Ectodermal cell (in vitro differentiated cells): ENCODE data around the gene USP2.

Experiments used
- H3K27ac ChIP-seq: 2 replicates; pipeline ENCODE4 v1.7.0; 2013; ENCODE audit warnings: mild to moderate bottlenecking, low read depth, low read length; ENCODE audit not compliant: insufficient read depth, poor library complexity, severe bottlenecking
- H3K27me3 ChIP-seq: 2 replicates; pipeline ENCODE4 v1.7.0; 2013; ENCODE audit warnings: mild to moderate bottlenecking, low read length; ENCODE audit not compliant: insufficient read depth, control insufficient read depth, poor library complexity, severe bottlenecking
- H3K36me3 ChIP-seq: one replicate; pipeline ENCODE4 v1.7.0; 2013; ENCODE audit warnings: low read length; ENCODE audit not compliant: control insufficient read depth, insufficient read depth
- H3K4me1 ChIP-seq: one replicate; pipeline ENCODE4 v1.7.0; 2013; ENCODE audit warnings: low read length; ENCODE audit not compliant: control insufficient read depth, insufficient read depth
- H3K4me3 ChIP-seq: 2 replicates; pipeline ENCODE4 v1.7.0; 2013; ENCODE audit warnings: low read depth, low read length, control low read depth; ENCODE audit not compliant: insufficient read depth
- H3K9me3 ChIP-seq: 2 replicates; pipeline ENCODE4 v1.7.0; 2013; ENCODE audit warnings: mild to moderate bottlenecking, low read length, moderate library complexity; ENCODE audit not compliant: control insufficient read depth
- WGBS, 2 experiments: methylation state at CpG; one replicate each; pipeline ENCODE4 v1.1.7; 2013; ENCODE audit warnings: missing lambda C conversion rate in 2 of 2; 5-methylcytosine and 5-hydroxymethylcytosine counted together

Gene USP2

DNA sequence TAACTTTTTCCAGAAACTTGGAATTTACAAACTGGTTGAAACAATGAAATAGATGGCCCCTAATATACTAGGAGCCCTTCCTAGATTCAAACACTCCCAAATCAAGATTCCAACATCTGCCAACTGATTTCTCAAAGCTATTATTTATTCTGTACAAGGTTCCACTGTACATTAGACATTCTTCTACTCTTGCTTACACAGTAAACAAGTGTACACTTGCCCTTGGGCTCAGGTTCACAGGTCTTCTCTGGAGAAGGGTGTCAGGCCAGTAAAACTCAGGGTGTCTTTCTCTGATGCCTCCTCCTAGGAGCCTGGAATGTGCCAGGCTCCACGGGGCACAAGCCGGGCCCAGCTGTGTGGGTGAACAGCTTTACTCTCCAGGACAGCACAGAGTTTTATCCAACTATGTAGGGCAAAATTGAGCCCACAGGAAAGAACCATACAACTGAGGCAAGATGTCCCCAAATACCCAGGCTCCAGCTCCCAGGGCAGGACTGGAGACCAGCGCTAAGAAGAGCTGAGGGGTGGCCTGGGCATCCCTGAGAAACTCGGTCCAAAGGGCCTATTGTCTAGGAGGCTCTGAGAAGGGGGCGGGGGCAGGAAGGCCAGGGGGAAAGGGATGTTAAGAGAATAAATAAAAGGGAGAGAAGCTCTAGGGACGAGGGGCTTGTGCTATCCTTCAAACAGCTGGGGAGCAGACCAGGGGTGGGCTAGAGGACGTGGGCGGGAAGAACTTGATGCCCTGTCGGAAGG, 26.2 kb downstream of the USP2 start:
- Histone ChIP-seq H3K4me1 (peaks cover 11% of the 10 kb centered on the region), H3K27ac (no peak overlapping the region), H3K36me3 (peaks cover 5% of the 10 kb centered on the region), H3K27me3 (peaks cover 5% of the 10 kb centered on the region), H3K4me3 (no peak overlapping the region), H3K9me3 (no peaks in the 10 kb centered on the region)
- 60 to 62% methylated on average over 9 of the region's 9 CpGs for WGBS, 2 experiments

DNA sequence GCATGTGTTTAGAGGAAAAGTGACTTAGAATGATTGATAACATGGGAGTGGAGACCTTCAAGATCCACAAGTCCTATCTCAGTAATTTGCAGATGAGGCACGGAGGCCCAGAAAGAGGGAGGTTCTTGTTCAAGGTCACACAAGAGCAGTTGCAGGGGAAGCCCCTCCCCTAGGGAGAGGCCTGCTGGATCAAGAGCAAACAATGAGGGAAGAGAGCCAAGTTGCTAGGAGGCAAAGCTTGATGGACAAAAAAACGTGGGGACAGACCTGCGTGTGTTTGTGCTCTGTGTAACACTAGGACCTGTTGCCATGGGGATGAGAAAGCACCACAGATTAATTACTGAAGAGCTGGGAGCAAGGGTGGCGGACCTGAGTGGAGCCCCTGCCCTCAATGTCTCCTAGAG, 28.6 kb downstream of the USP2 start:
- Histone ChIP-seq H3K27me3 (peaks cover 5% of the 10 kb centered on the region), H3K27ac (no peak overlapping the region), H3K9me3 (no peaks in the 10 kb centered on the region), H3K36me3 (no peaks in the 10 kb centered on the region), H3K4me3 (no peak overlapping the region), H3K4me1 (peaks cover 11% of the 10 kb centered on the region)
- WGBS, 2 experiments: 40 to 45% methylated on average over 4 of the region's 4 CpGs

DNA sequence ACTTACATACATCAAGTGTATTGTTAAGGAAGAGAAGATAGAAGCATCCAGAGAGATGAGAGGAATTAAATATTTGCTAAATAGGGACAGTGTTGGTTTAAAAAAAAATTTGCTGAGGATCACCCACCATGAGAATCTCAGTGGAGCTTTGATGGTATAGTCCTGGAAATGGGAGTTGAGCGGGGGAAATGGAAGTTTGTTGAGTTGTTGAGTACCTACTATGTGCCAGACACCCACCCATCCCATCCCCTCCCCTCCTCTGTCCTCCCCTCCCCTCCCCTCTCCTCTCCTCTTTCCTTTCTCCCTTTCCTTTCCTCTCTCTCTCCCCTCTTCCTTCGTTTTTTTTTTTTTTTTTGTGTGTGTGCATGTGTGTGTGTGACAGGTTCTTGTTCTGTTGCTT, 30.3 kb downstream of the USP2 start:
- H3K4me1 ChIP-seq: peaks cover 16% of the 10 kb centered on the region
- no CpG with 5 or more reads among the region's 2 CpGs for whole genome bisulfite sequencing, 2 experiments

DNA sequence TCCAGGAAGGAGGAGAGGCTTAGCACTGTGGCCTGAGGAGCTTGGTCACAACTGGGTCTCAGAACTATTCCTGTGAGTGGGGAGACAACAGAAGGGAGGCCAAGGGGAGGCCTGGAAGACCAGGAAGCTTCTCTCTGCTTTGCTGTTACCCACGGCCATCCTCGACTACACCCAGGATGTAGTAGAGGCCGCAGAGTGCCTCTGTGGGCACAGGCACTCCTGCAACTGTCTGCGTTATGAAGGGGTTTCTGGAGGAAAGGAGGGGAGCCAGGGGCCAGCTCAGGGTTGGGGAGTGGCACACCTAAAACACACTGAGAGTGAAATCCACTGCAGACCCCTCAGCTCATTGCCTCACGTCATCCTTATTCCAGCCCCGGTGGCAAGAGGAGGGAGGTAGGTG, 31.2 kb downstream of the USP2 start:
- H3K4me1 ChIP-seq: peaks cover 7% of the 10 kb centered on the region
- no peak overlapping the region for H3K4me3 ChIP-seq
- H3K9me3 ChIP-seq: no peaks in the 10 kb centered on the region
- WGBS, 2 experiments: 86 to 89% methylated on average over 6 of the region's 6 CpGs
- no peaks in the 10 kb centered on the region for H3K27me3 ChIP-seq
- no peak overlapping the region for H3K27ac ChIP-seq
- no peaks in the 10 kb centered on the region for H3K36me3 ChIP-seq

More for the DNA sequence above, 30.3 kb downstream of the USP2 start:
- H3K27me3 ChIP-seq: peaks cover 5% of the 10 kb centered on the region
- no peaks in the 10 kb centered on the region for H3K9me3 ChIP-seq
- H3K4me3 ChIP-seq: no peak overlapping the region
- H3K27ac ChIP-seq: no peak overlapping the region
- no peaks in the 10 kb centered on the region for H3K36me3 ChIP-seq

DNA sequence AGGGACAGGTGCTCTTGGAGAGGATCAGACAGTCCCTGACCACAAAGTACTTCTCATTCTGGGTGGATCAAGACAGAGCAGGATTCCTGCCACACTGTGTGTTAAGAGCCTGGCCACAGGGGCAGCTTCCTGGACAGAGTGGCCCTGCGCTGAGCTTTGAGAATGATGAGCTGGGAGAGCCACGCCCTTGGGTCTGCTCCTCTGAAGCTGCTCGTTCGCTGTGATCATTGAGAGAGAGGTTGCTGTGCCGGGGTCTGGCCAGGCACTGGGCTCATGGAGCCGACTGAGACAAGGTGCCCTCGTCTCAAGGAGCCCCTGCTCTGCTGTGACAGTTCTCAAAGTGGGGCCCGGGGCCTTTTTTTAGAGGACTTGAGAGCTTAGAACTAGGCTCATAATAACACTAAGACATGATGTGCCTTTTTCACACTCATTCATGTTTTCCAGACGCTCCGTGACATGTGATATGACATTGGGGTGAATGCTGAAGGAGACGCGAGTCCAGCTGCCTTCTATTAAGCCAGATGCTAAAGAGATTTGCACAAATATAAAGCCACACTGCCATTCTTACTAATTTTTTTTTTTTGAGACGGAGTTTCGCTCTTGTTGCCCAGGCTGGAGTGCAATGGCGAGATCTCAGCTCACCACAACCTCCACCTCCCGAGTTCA, 33.4 kb downstream of the USP2 start:
- 88 to 90% methylated on average over 16 of the region's 16 CpGs for WGBS, 2 experiments
- Histone ChIP-seq H3K36me3 (no peaks in the 10 kb centered on the region), H3K9me3 (no peaks in the 10 kb centered on the region), H3K4me3 (no peak overlapping the region), H3K4me1 (peaks cover 5% of the 10 kb centered on the region), H3K27me3 (no peaks in the 10 kb centered on the region), H3K27ac (no peak overlapping the region)

DNA sequence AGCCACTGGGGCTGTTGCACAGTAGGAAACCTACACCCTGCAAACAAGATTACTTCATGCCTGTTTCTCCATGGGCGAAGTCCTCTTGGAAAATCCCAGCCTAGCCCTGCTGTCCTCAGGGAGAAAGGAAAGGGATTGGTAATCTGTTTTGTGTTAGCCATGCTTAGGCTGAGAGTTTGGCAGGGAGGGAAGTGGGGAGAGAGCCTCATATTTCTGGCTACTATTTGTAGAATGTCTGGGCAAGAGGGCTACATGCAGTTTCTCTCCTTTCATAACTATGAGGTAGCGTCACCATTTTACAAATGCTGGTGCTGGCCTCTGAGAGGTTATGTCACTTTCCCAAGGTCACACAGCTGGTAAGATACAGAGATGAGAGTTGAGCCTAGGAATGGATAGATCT, 34.2 kb downstream of the USP2 start:
- H3K27ac ChIP-seq: no peak overlapping the region
- WGBS, 2 experiments: 79 to 92% methylated on average over 2 of the region's 2 CpGs
- H3K4me1 ChIP-seq: peaks cover 5% of the 10 kb centered on the region
- H3K4me3 ChIP-seq: no peak overlapping the region
- peaks cover 4% of the 10 kb centered on the region for H3K27me3 ChIP-seq
- no peaks in the 10 kb centered on the region for H3K9me3 ChIP-seq
- H3K36me3 ChIP-seq: no peaks in the 10 kb centered on the region

DNA sequence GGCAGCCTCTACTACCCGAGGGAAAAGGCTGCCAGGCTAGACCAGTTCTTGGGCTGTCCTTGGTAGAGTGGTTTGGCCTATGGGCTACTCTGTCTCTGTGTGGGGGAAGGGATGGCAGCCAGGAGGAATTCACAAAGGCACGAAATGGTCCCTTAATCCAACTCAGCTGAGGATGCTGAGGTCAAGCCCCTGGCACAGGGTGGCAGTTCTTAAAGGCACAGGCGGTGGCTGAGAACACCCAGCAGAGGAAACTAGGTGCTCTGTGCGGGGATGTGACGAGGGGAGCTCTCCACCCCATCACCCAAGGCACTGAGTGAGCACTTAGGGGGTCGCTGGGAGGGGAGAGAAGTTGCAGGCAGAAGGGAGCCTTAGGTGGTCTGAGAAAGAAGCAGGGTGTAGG, 34.9 kb downstream of the USP2 start, which contains the start of gene MFRP:
Gene MFRP (minus strand): TSS at position 101 of the 400 bp plus-strand sequence. CDS start 192 bp downstream, outside the sequence.
- no peaks in the 10 kb centered on the region for H3K36me3 ChIP-seq
- no peaks in the 10 kb centered on the region for H3K9me3 ChIP-seq
- H3K4me3 ChIP-seq: no peak within 1 kb of the TSS
- no peak within 1 kb of the TSS for H3K27ac ChIP-seq
- WGBS, 2 experiments: 76 to 78% methylated on average over 6 of the region's 6 CpGs
- H3K4me1 ChIP-seq: peaks cover 8% of the 10 kb centered on the region
- H3K27me3 ChIP-seq: peaks cover 10% of the 10 kb centered on the region

DNA sequence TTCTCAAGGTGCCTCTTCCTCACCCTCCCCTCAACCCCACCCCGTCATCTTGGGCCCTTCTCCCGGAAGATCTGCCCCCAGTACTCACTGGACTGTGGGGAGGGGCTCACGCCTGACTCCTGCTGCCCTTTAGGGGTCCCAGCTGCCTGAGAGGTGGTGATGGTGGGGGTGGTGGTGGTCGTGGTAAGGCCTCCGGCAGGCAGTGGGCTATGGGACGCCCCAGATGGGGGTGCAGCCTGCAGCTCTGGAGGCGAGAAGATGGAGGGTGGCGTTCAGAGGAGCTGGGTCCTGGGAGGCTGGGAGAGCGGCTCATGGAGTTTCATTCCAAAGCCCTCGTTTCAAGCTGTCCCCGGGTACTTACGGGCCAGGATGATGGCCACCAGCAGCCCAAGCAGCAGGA, 35.8 kb downstream of the USP2 start:
- WGBS, 2 experiments: 90 to 94% methylated on average over 12 of the region's 12 CpGs
- H3K36me3 ChIP-seq: no peaks in the 10 kb centered on the region
- H3K9me3 ChIP-seq: no peaks in the 10 kb centered on the region
- peaks cover 20% of the 10 kb centered on the region for H3K27me3 ChIP-seq
- H3K4me3 ChIP-seq: no peak overlapping the region
- H3K27ac ChIP-seq: no peak overlapping the region
- peaks cover 17% of the 10 kb centered on the region for H3K4me1 ChIP-seq

DNA sequence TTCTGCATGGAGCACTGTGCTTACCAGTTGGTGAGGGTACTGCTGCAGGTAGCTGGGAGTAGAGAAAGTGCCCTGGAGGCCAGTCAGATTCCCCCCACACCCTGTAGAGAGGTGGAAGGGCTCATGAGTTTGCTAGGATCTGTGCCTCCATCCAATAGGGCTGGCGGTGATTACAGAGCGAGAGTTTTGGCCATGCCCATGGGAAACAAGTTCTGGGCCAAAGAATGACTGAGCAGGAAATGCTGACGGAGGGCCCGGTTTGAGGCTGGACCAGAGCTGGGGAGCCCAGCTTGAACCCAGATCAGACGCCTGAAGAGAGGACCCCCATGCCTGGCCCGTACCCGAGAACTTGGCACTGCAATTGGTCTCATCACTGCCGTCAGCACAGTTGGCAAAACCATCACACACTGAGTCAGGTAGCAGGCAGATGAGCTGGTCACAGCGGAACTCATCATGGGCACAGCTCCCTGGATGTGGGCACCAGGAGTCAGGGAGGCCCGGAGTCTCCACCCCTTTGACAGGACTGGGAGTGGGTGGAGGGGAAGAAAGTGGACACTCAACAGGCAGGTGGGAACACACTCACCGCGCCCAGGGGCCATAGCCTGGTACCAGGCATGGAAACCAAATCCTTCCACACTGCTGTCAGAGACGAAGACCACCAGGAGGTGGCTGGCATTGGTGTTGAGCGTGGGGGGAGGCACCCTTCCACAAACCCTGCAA, 37.0 kb downstream of the USP2 start:
- H3K9me3 ChIP-seq: no peaks in the 10 kb centered on the region
- no peaks in the 10 kb centered on the region for H3K36me3 ChIP-seq
- peaks cover 31% of the 10 kb centered on the region for H3K27me3 ChIP-seq
- peaks cover 19% of the 10 kb centered on the region for H3K4me1 ChIP-seq
- H3K27ac ChIP-seq: no peak overlapping the region
- 87% methylated on average over 14 of the region's 14 CpGs for WGBS, 2 experiments
- H3K4me3 ChIP-seq: no peak overlapping the region

DNA sequence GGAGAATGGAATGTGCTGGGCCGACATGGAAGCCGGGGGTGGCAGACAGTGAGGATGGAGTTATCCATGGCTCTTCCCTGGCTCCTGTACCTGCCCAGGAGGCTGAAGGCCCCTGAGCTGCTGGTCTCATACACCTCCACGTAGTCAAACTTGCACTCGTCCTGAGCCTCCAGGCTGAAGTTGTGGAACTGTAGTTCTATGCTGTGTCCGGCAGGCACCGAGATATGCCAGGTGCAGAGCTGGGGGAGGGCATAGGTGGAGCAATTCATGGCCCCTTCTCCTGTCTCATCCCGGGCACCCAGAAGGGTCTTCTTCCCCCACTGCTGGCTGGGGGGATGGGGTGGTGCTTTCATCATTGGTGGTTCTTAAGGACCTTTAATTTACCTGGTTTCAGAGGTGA, 37.8 kb downstream of the USP2 start:
- Histone ChIP-seq H3K9me3 (no peaks in the 10 kb centered on the region), H3K27me3 (peaks cover 38% of the 10 kb centered on the region), H3K27ac (no peak overlapping the region), H3K36me3 (no peaks in the 10 kb centered on the region), H3K4me3 (no peak overlapping the region), H3K4me1 (peaks cover 19% of the 10 kb centered on the region)
- 89 to 93% methylated on average over 7 of the region's 7 CpGs for WGBS, 2 experiments
